DMS114 treated with DMSO at 0.1 percent for 48 hours (cell line): ENCODE data around the gene RXRA.

ENCODE experiments used
- DNase-seq: peaks from one replicate; lab custom pipeline; 2025; ENCODE audit not compliant: unreplicated experiment; lab: John Stamatoyannopoulos, UW

RXRA gene

GRCh38 chr9:134322781-134323241 lies 3.4 kb upstream of the RXRA start:
- DNase-seq: no peak

GRCh38 chr9:134323741-134324358 lies 2.4 kb upstream of the RXRA start:
- no peak for DNase-seq

GRCh38 chr9:134324359-134325095 lies 1.7 kb upstream of the RXRA start:
- no peak for DNase-seq

- no peak for DNase-seq
Observed at GRCh38 chr9:134325096-134325812, 1.0 kb upstream of the RXRA start.

- no peak for DNase-seq
Observed at GRCh38 chr9:134326724-134327601, 708 bp downstream of the RXRA start.

- no peak for DNase-seq
Observed at GRCh38 chr9:134327671-134328231, 1.5 kb downstream of the RXRA start.

- no peak for DNase-seq
Observed at GRCh38 chr9:134328341-134328840, 2.1 kb downstream of the RXRA start.

- DNase-seq: no peak
Observed at GRCh38 chr9:134328841-134329575, 2.8 kb downstream of the RXRA start.

GRCh38 chr9:134329576-134329855 lies 3.3 kb downstream of the RXRA start:
- DNase-seq: no peak

- DNase-seq: no peak
Observed at GRCh38 chr9:134329886-134330285, 3.6 kb downstream of the RXRA start.

- DNase-seq: no peak
Observed at GRCh38 chr9:134330590-134330989, 4.3 kb downstream of the RXRA start.

- DNase-seq: no peak
Observed at GRCh38 chr9:134331186-134332025, 5.2 kb downstream of the RXRA start.

GRCh38 chr9:134332266-134332665 lies 6.0 kb downstream of the RXRA start:
- DNase-seq: no peak

GRCh38 chr9:134332841-134333233 lies 6.6 kb downstream of the RXRA start:
- no peak for DNase-seq

- no peak for DNase-seq
Observed at GRCh38 chr9:134333234-134333873, 7.1 kb downstream of the RXRA start.

GRCh38 chr9:134333874-134334581 lies 7.8 kb downstream of the RXRA start:
- no peak for DNase-seq

GRCh38 chr9:134335061-134335460 lies 8.8 kb downstream of the RXRA start:
- DNase-seq: no peak
